Mesodermal cell (in vitro differentiated cells): ENCODE results near the gene NRP2.

Experiments used
- H3K27ac ChIP-seq: 2 replicates; pipeline ENCODE4 v1.7.0; 2013; ENCODE audit warnings: mild to moderate bottlenecking, low read depth, low read length, moderate library complexity; ENCODE audit not compliant: severe bottlenecking
- H3K36me3 ChIP-seq: 2 replicates; pipeline ENCODE4 v1.7.1; 2013; ENCODE audit warnings: mild to moderate bottlenecking, low read length, moderate library complexity; ENCODE audit not compliant: control insufficient read depth, insufficient read depth
- H3K4me1 ChIP-seq: one replicate; pipeline ENCODE4 v1.7.1; 2013; ENCODE audit warnings: mild to moderate bottlenecking, low read length; ENCODE audit not compliant: insufficient read depth, control insufficient read depth, poor library complexity, severe bottlenecking
- H3K4me3 ChIP-seq: 2 replicates; pipeline ENCODE4 v1.7.0; 2013; ENCODE audit warnings: low read length, control low read depth, mild to moderate bottlenecking; ENCODE audit not compliant: insufficient read depth, poor library complexity, severe bottlenecking; ENCODE audit errors: extremely low read depth
- H3K9me3 ChIP-seq: 2 replicates; pipeline ENCODE4 v1.7.1; 2013; ENCODE audit warnings: mild to moderate bottlenecking, low read length, moderate library complexity; ENCODE audit not compliant: control insufficient read depth
- WGBS, 2 experiments: methylation state at CpG; one replicate each; pipeline ENCODE4 v1.1.5; 2013; ENCODE audit warnings: missing lambda C conversion rate in 2 of 2; ENCODE audit not compliant: insufficient coverage in 2 of 2; 5-methylcytosine and 5-hydroxymethylcytosine counted together

NRP2 gene

DNA sequence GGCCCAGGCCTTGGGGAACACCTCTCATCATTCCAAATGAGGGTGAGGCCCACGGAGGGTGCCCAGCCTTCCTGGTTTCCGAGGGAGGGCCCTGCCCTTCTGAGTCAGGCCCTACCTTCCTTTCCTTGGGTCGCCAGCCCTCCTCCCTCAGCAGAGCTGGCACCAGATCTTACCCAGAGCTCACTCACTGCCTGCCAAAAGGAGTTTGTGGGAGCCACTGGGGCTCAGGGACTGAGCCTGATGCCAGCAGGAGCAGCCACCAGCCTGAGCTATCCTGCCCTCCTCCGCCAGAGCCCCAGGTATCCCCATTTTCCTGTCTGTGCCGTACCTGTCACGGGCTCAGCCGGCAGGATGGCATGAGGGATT is 64.1 kb downstream of the NRP2 start:
- no peak overlapping the region for H3K27ac ChIP-seq
- 91 to 95% methylated on average over 7 of the region's 7 CpGs for WGBS, 2 experiments
- H3K9me3 ChIP-seq, result no peaks in the 10 kb centered on the region
- peaks cover 98% of the 10 kb centered on the region for H3K36me3 ChIP-seq
- peaks cover 1% of the 10 kb centered on the region for H3K4me1 ChIP-seq
- no peak overlapping the region for H3K4me3 ChIP-seq

GRCh38 chr2:205747829-205748386 is 65.6 kb downstream of the NRP2 start:
- Histone ChIP-seq H3K36me3 (peaks cover 98% of the 10 kb centered on the region), H3K4me1 (peaks cover 3% of the 10 kb centered on the region), H3K27ac (no peak overlapping the region), H3K4me3 (no peak overlapping the region), H3K9me3 (no peaks in the 10 kb centered on the region)
- WGBS, 2 experiments, result 76 to 96% methylated on average over 8 of the region's 11 CpGs

DNA sequence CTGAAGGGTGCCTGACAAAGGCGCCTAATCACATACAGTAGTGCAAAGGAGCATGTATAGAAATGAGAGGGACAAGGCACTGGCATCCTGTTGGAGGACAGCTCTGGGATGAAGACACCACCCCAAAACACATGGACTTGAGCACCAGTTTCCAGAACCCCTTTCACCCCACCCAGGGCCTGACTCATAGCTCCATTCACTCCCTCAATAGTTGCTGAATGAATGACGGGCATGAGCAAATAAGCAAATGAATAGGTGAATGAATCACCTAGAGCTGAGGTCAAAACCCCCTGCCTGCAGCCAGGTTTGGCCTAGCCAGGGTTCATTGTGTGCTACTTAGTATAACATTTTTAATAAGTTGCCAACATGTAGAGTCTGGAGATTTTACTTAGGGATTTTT is 66.3 kb downstream of the NRP2 start:
- Histone ChIP-seq H3K36me3 (peaks cover 98% of the 10 kb centered on the region), H3K4me3 (no peak overlapping the region), H3K9me3 (no peaks in the 10 kb centered on the region), H3K4me1 (peaks cover 3% of the 10 kb centered on the region), H3K27ac (no peak overlapping the region)
- WGBS, 2 experiments, result 100% methylated on average over 1 to 2 of the region's 2 CpGs

- Histone ChIP-seq H3K27ac (no peak overlapping the region), H3K4me3 (no peak overlapping the region), H3K9me3 (no peaks in the 10 kb centered on the region), H3K36me3 (peaks cover 98% of the 10 kb centered on the region), H3K4me1 (peaks cover 4% of the 10 kb centered on the region)
- WGBS, 2 experiments, result 86 to 90% methylated on average over 2 of the region's 6 CpGs
Observed at GRCh38 chr2:205749078-205749477, 66.8 kb downstream of the NRP2 start.

- Histone ChIP-seq H3K9me3 (no peaks in the 10 kb centered on the region), H3K4me3 (no peak overlapping the region), H3K4me1 (peaks cover 21% of the 10 kb centered on the region), H3K36me3 (peaks cover 93% of the 10 kb centered on the region), H3K27ac (no peak overlapping the region)
- 91 to 96% methylated on average over 3 of the region's 3 CpGs for WGBS, 2 experiments
Observed at GRCh38 chr2:205750797-205751196, 68.5 kb downstream of the NRP2 start.

DNA sequence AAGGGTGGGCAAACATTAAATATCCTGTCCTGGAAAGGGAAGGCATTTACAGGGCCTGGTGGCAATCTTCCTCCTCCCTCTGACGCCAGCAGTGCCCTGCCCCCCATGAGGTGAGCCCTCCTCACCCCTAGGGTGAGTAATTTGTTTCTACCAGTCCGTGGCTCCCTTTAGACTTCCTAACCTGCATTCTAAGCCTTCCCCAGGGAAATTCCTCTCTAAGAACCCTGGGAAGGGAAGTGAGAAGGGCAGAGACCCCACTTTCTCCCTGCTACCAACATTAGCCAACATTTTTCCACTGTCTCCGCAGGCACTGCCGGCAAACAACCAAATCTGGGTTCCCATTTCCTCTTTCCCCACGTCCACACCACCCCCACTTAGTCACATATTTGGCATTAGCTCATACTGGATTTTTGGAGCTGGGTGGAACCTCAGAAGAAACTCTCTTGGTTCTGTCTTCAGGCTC is 69.3 kb downstream of the NRP2 start:
- H3K9me3 ChIP-seq, result no peaks in the 10 kb centered on the region
- H3K4me3 ChIP-seq, result no peak overlapping the region
- no peak overlapping the region for H3K27ac ChIP-seq
- H3K36me3 ChIP-seq, result peaks cover 93% of the 10 kb centered on the region
- 68 to 94% methylated on average over 2 to 3 of the region's 5 CpGs for WGBS, 2 experiments
- H3K4me1 ChIP-seq, result peaks cover 28% of the 10 kb centered on the region

DNA sequence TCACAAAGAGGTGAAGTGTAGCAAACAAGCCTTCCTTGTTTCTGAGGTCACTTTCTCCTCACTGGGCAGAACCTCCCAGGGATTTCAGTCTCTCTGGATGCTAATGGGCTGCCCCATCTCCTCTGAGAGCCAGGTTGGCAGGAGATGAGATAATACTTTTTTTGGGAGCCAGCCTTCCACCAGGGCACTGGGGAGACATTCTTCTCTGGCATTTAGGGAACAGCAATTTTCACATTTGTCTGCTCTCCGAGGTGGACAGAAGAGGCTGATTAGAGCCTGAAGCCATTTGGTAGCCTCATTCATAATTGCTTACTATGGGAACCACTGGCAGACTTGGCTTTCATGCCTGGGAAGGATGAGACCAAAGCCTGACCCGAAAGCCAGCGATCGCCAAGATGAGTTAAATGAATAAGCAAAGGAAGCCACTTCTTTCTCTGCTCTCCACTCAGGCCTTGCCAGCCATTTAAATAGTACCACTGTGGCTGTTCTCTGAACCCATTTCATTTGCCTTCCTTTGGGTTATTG is 70.1 kb downstream of the NRP2 start:
- Histone ChIP-seq H3K36me3 (peaks cover 92% of the 10 kb centered on the region), H3K4me1 (peaks cover 35% of the 10 kb centered on the region), H3K9me3 (no peaks in the 10 kb centered on the region), H3K27ac (no peak overlapping the region), H3K4me3 (no peak overlapping the region)
- 88 to 95% methylated on average over 4 of the region's 4 CpGs for WGBS, 2 experiments

DNA sequence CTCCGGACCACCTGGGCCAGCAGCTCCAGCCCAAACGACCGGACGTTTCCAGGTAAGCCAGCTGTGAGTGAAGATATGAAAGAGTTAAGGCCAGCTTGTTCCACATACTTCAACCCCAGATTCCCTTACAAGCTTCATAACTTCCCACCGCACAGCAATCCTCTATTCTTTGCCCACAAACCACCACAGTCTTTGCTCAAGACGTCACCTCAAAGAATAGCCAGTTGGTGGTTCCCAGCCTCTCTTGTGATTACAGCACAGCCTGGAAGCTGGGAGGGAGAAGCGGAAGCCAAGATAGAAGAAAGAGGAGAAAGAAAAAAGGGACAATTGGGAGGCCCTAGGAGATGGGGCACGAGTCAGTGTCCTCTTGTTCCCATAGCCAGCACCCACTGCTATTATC is 70.6 kb downstream of the NRP2 start:
- no peak overlapping the region for H3K4me3 ChIP-seq
- no peaks in the 10 kb centered on the region for H3K9me3 ChIP-seq
- peaks cover 88% of the 10 kb centered on the region for H3K36me3 ChIP-seq
- 95 to 97% methylated on average over 4 of the region's 8 CpGs for WGBS, 2 experiments
- peaks cover 40% of the 10 kb centered on the region for H3K4me1 ChIP-seq
- no peak overlapping the region for H3K27ac ChIP-seq

GRCh38 chr2:205754285-205754923 is 72.1 kb downstream of the NRP2 start:
- Histone ChIP-seq H3K9me3 (no peaks in the 10 kb centered on the region), H3K4me3 (no peak overlapping the region), H3K36me3 (peaks cover 87% of the 10 kb centered on the region), H3K4me1 (peaks cover 47% of the 10 kb centered on the region), H3K27ac (no peak overlapping the region)
- WGBS, 2 experiments, result 89 to 97% methylated on average over 2 to 4 of the region's 6 CpGs

- Histone ChIP-seq H3K4me3 (no peak overlapping the region), H3K27ac (no peak overlapping the region), H3K9me3 (no peaks in the 10 kb centered on the region), H3K4me1 (peaks cover 47% of the 10 kb centered on the region), H3K36me3 (peaks cover 86% of the 10 kb centered on the region)
- 60 to 97% methylated on average over 1 to 4 of the region's 5 CpGs for WGBS, 2 experiments
Observed at GRCh38 chr2:205754924-205755321, 72.6 kb downstream of the NRP2 start.

- Histone ChIP-seq H3K4me3 (no peak overlapping the region), H3K36me3 (peaks cover 86% of the 10 kb centered on the region), H3K4me1 (peaks cover 47% of the 10 kb centered on the region), H3K27ac (no peak overlapping the region), H3K9me3 (no peaks in the 10 kb centered on the region)
- WGBS, 2 experiments, result 93 to 100% methylated on average over 1 to 2 of the region's 3 CpGs
Observed at GRCh38 chr2:205755923-205756322, 73.6 kb downstream of the NRP2 start.
